Liver (tissue), 9 donors: Measurements from ENCODE around the gene ROM1. TPM values are rescaled to one million over a fixed set of nuclear protein-coding genes. Genes with fewer than 3 reads are reported as not detected.

ENCODE experiments used
- DNase-seq: peaks from one replicate; pipeline ENCODE4 v3.0.0-alpha.2; 2017; ENCODE audit warnings: low spot score
- H3K27ac ChIP-seq, 2 donors: one replicate each; pipeline ENCODE4 v1.7.0; 2013; ENCODE audit warnings: inconsistent platforms in 2 of 2, low read length in 2 of 2, control low read depth in 1 of 2, low read depth in 1 of 2, mild to moderate bottlenecking in 1 of 2
- H3K27me3 ChIP-seq, 4 donors: one replicate each; pipeline versions ENCODE4 v1.6.1 to v1.7.0; 2013; ENCODE audit warnings: low read length in 3 of 4, inconsistent platforms in 1 of 4, mild to moderate bottlenecking in 1 of 4, moderate library complexity in 1 of 4; ENCODE audit not compliant: control insufficient read depth in 4 of 4, insufficient read depth in 4 of 4
- H3K36me3 ChIP-seq, 4 donors: one replicate each; pipeline versions ENCODE4 v1.6.1 to v1.7.0; 2013; ENCODE audit warnings: low read length in 3 of 4, mild to moderate bottlenecking in 3 of 4, low read depth in 1 of 4, moderate library complexity in 1 of 4; ENCODE audit not compliant: control insufficient read depth in 4 of 4, insufficient read depth in 3 of 4
- H3K4me1 ChIP-seq, 4 donors: one replicate each; pipeline versions ENCODE4 v1.6.1 to v1.7.0; 2013; ENCODE audit warnings: low read length in 3 of 4, mild to moderate bottlenecking in 3 of 4, moderate library complexity in 1 of 4; ENCODE audit not compliant: control insufficient read depth in 4 of 4, insufficient read depth in 4 of 4
- H3K4me3 ChIP-seq, 3 donors: one replicate each; pipeline versions ENCODE4 v1.6.1 to v1.7.0; 2013; ENCODE audit warnings: low read length in 3 of 3, control low read depth in 1 of 3, low read depth in 1 of 3, mild to moderate bottlenecking in 1 of 3
- H3K9ac ChIP-seq, 2 donors: one replicate each; pipeline ENCODE4 v1.7.0; 2013; ENCODE audit warnings: low read length in 2 of 2, mild to moderate bottlenecking in 2 of 2, moderate library complexity in 2 of 2, control low read depth in 1 of 2, low read depth in 1 of 2
- H3K9me3 ChIP-seq, 4 donors: one replicate each; pipeline versions ENCODE4 v1.6.1 to v1.7.0; 2013; ENCODE audit warnings: low read length in 3 of 4; ENCODE audit not compliant: control insufficient read depth in 4 of 4
- EGR1 ChIP-seq, 2 donors: IDR thresholded peaks; 2 replicates each; pipeline ENCODE4 v1.6.1; 2016 to 2018; ENCODE audit warnings: antibody characterized with exemption in 2 of 2, low read depth in 2 of 2
- FOXA1 ChIP-seq: IDR thresholded peaks from 2 replicates; pipeline ENCODE4 v1.6.1; 2016; ENCODE audit warnings: antibody characterized with exemption
- GABPA ChIP-seq, 2 donors: IDR thresholded peaks in 1 of 2; conservative IDR thresholded peaks in 1 of 2; 2 replicates each; pipeline ENCODE4 v1.6.1; 2016; ENCODE audit warnings: antibody characterized with exemption in 2 of 2, mild to moderate bottlenecking in 1 of 2, moderate library complexity in 1 of 2
- HNF4A ChIP-seq, 2 donors: conservative IDR thresholded peaks; 2 replicates each; pipeline ENCODE4 v1.6.1; 2016; ENCODE audit warnings: antibody characterized with exemption in 2 of 2, mild to moderate bottlenecking in 2 of 2
- HNF4G ChIP-seq: IDR thresholded peaks from 2 replicates; pipeline ENCODE4 v1.6.1; 2016; ENCODE audit warnings: antibody characterized with exemption
- MAX ChIP-seq: IDR thresholded peaks from 2 replicates; pipeline ENCODE4 v1.6.1; 2016; ENCODE audit warnings: antibody characterized with exemption
- NR2F2 ChIP-seq: IDR thresholded peaks from 2 replicates; pipeline ENCODE4 v1.6.1; 2016; ENCODE audit warnings: antibody characterized with exemption
- RAD21 ChIP-seq, 2 donors: IDR thresholded peaks; 2 replicates each; pipeline ENCODE4 v1.6.1; 2016; ENCODE audit warnings: antibody characterized with exemption in 2 of 2, mild to moderate bottlenecking in 2 of 2
- RXRA ChIP-seq, 2 donors: IDR thresholded peaks; 2 replicates each; pipeline ENCODE4 v1.6.1; 2017 to 2018; ENCODE audit warnings: antibody characterized with exemption in 2 of 2, mild to moderate bottlenecking in 1 of 2
- SP1 ChIP-seq: IDR thresholded peaks from 2 replicates; pipeline ENCODE4 v1.6.1; 2018; ENCODE audit warnings: antibody characterized with exemption, mild to moderate bottlenecking
- TAF1 ChIP-seq: conservative IDR thresholded peaks from 2 replicates; pipeline ENCODE4 v1.6.1; 2016; ENCODE audit warnings: antibody characterized with exemption, mild to moderate bottlenecking
- WGBS: extraction: QIAGEN DNeasy Blood & Tissue Kit; methylation state at CpG from one replicate; pipeline ENCODE4 v1.1.7; 2013; 5-methylcytosine and 5-hydroxymethylcytosine counted together
- polyA plus RNA-seq, 2 donors: library from polyadenylated mRNA; stranded (reverse) in 1 of 2; unstranded in 1 of 2; fragments of 200-250 nt in 1 of 2; fragments of >200 nt in 1 of 2; fragmentation: Nextera tagmentation in 1 of 2; extraction: Ambion mirVana in 1 of 2; gene quantifications; one replicate each; pipeline versions ENCODE4 v1.2.1 to v1.2.3, GENCODE V29; 2013 to 2015
- total RNA-seq, 2 donors: library from RNA; depleted of rRNA; stranded (reverse); fragments of >200 nt; gene quantifications; one replicate each; pipeline ENCODE4 v1.2.3, GENCODE V29; 2014
- TF ChIP-seq, protein P1 (sequence below): IDR thresholded peaks from 2 replicates; pipeline ENCODE4 v1.6.1; 2016; ENCODE audit warnings: antibody characterized with exemption, mild to moderate bottlenecking
- TF ChIP-seq, protein P2 (sequence below): IDR thresholded peaks from 2 replicates; pipeline ENCODE4 v1.6.1; 2016; ENCODE audit warnings: antibody characterized with exemption
- donor health status: healthy.
- donor health status: healthy.
- donor health status: healthy.
- donor health status: healthy.
- donor health status: healthy.

The ROM1 gene
- total and polyA plus RNA-seq, 4 donors, result 0.84 to 3.9 (median 1.1) TPM

DNA sequence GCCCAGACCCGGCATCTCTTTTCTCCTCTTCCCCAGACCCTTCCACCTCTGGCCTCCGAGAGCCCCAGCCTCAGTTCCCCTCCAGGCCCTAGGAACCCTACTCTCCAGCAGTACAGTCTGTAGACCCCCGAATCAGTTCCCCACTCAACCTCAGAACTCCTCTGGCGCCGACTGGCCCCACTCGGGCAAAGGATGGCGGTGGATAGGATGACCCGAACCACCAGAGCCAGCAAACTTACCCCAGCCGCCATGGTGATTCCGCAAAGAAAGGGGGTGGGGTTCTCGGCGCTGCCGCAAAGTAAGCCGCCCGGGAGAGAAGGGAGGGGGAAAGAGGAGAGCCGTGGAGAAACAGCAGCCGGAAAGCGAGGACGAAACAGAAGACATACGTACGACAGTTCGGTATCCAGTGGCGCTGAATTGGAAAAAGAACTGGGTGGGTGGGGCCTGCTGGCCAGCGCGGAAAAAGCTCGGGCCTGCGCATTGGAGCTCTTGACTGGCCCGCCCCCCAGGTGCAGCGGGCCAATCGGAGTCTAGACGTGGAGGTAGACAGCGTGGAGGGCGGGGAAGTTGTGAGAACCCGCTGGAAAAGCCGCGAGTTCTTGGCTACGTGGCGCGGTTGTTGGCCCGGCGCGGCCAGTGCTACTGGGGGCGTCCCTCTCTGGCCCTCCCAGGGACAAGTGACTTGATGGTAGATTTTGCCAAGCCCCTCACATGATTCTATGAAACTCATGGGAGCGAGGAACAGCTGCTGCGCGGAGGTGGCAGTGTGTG, 39.3 kb upstream of the ROM1 start, which contains the start of gene EEF1G (continued):
- TF ChIP-seq, protein P1, sequence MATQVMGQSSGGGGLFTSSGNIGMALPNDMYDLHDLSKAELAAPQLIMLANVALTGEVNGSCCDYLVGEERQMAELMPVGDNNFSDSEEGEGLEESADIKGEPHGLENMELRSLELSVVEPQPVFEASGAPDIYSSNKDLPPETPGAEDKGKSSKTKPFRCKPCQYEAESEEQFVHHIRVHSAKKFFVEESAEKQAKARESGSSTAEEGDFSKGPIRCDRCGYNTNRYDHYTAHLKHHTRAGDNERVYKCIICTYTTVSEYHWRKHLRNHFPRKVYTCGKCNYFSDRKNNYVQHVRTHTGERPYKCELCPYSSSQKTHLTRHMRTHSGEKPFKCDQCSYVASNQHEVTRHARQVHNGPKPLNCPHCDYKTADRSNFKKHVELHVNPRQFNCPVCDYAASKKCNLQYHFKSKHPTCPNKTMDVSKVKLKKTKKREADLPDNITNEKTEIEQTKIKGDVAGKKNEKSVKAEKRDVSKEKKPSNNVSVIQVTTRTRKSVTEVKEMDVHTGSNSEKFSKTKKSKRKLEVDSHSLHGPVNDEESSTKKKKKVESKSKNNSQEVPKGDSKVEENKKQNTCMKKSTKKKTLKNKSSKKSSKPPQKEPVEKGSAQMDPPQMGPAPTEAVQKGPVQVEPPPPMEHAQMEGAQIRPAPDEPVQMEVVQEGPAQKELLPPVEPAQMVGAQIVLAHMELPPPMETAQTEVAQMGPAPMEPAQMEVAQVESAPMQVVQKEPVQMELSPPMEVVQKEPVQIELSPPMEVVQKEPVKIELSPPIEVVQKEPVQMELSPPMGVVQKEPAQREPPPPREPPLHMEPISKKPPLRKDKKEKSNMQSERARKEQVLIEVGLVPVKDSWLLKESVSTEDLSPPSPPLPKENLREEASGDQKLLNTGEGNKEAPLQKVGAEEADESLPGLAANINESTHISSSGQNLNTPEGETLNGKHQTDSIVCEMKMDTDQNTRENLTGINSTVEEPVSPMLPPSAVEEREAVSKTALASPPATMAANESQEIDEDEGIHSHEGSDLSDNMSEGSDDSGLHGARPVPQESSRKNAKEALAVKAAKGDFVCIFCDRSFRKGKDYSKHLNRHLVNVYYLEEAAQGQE, result peak; percentile 79

DNA sequence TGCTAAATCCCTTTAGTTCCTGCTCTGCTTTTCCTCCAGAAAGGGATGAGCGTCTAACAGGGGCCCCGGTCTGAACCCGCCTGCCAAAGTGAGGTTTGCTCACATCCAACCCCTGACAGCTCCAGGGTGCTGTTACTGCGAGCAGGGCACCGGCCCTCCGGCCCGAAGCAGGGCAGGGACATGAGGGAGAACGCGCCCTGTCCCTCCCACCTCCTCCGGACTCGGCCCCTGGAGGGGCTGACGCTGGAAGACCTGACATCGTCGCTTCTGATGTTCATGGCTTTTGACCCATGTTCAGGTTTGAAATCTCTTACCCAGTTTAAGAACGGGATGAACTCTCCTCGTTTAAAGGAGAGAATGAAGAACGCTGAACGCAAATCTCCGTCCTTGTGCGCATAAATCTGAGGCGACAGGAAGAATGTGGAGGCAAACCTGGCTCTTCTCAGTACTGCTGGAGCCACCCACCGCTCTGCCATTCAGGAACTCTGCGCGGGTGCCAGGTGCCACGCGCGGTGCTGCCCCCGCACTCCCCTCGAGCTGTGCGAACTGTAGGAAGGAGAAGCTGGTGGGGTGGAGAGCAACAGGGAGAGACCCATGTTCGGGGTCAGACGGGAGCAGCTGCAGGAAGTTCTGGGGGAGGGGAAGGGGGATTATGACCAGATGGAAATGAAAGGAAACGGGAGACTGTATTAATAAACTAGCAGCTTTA, 38.5 kb upstream of the ROM1 start:
- peak in 1 of 2 donors; percentile 6 for TF ChIP-seq RXRA (IDR thresholded peaks at IDR 0.05)
- TF ChIP-seq TAF1, result no peak
- peak; percentile 58 for TF ChIP-seq NR2F2
- peak overlapping the region; percentile 53 to 71 (median 59) for H3K4me3 ChIP-seq
- H3K4me1 ChIP-seq, result peaks cover 6 to 33% (median 24%) of the 10 kb centered on the region in 4 donors
- H3K36me3 ChIP-seq, result peaks cover 6 to 44% (median 32%) of the 10 kb centered on the region in 4 donors
- 2% methylated on average over 33 of the region's 33 CpGs for WGBS
- no peaks in the 10 kb centered on the region for H3K9me3 ChIP-seq
- no peaks in the 10 kb centered on the region for H3K27me3 ChIP-seq
- H3K27ac ChIP-seq, result peak overlapping the region; percentile 95 to 96
- H3K9ac ChIP-seq, result peak overlapping the region; percentile 70 to 98
- DNase-seq, result peak; percentile 55

GRCh38 chr11:62575156-62575555, 37.9 kb upstream of the ROM1 start:
- Histone ChIP-seq H3K36me3 (peaks cover 6 to 42% (median 29%) of the 10 kb centered on the region in 4 donors), H3K27me3 (no peaks in the 10 kb centered on the region), H3K27ac (peak overlapping the region; percentile 95 to 96), H3K4me3 (peak overlapping the region; percentile 53 to 71 (median 59)), H3K9ac (peak overlapping the region; percentile 70 to 98), H3K9me3 (no peaks in the 10 kb centered on the region), H3K4me1 (peaks cover 6 to 33% (median 24%) of the 10 kb centered on the region in 4 donors)
- DNase-seq, result no peak
- WGBS, result 73% methylated on average over 17 of the region's 17 CpGs
- TF ChIP-seq HNF4G, result no peak
- TF ChIP-seq SP1, result no peak
- TF ChIP-seq RAD21 (IDR thresholded peaks at IDR 0.05), result no peak
- TF ChIP-seq EGR1 (IDR thresholded peaks at IDR 0.05; ENCODE audit: low read depth in 2 of 2), result no peak
- TF ChIP-seq GABPA (IDR thresholded peaks at IDR 0.05 in 1 of 2, conservative IDR thresholded peaks at IDR 0.05 in 1 of 2), result no peak
- no peak for TF ChIP-seq TAF1
- no peak for TF ChIP-seq FOXA1
- no peak for TF ChIP-seq HNF4A (conservative IDR thresholded peaks at IDR 0.05)
- no peak for TF ChIP-seq MAX
- TF ChIP-seq, protein P1, result no peak
- TF ChIP-seq, protein P2, sequence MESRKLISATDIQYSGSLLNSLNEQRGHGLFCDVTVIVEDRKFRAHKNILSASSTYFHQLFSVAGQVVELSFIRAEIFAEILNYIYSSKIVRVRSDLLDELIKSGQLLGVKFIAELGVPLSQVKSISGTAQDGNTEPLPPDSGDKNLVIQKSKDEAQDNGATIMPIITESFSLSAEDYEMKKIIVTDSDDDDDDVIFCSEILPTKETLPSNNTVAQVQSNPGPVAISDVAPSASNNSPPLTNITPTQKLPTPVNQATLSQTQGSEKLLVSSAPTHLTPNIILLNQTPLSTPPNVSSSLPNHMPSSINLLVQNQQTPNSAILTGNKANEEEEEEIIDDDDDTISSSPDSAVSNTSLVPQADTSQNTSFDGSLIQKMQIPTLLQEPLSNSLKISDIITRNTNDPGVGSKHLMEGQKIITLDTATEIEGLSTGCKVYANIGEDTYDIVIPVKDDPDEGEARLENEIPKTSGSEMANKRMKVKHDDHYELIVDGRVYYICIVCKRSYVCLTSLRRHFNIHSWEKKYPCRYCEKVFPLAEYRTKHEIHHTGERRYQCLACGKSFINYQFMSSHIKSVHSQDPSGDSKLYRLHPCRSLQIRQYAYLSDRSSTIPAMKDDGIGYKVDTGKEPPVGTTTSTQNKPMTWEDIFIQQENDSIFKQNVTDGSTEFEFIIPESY, result no peak
